Measurements from ENCODE around the gene PHYKPL.
A peak's percentile ranks its signal among the peaks of the same experiment; 100 is the strongest.

Gene PHYKPL

GRCh38 chr5:178182158-178182876, 50.3 kb downstream of the PHYKPL start:
- DNase-seq = no peak

DNA sequence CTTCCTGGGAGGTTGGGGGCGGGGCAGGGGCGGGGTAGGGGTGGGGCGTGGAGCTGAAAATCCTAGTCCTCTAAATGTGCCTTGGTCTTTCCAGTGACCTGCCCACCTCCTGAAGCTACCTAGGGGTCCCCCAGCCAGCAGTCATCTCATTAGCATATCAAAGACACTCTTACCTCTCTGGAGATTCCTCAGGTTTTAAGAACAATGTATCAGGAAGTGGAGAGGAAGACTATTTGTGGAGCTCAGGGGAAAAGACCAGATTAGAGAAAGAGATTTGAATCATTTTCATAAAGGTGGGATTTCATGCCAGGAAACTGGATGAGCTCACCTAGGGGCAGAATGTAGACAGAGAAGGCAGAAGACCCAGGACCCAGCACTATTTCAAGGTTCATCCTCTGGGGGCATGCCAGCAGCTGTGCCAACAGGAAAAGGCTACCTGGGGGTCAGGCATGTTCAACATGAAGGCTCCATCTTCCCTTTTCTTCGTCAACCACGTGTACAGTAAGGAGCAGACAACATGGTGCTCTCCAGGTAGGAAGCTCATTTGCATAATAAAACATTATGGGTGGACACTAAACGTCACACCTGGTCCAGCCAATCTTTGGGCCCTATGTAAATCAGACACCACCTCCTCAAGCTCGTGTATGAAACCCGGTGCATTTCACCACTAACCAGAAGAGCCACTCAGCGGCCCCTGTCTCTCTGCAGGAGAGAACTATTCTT, 52.3 kb downstream of the PHYKPL start:
- peak; percentile 51 for DNase-seq

DNA sequence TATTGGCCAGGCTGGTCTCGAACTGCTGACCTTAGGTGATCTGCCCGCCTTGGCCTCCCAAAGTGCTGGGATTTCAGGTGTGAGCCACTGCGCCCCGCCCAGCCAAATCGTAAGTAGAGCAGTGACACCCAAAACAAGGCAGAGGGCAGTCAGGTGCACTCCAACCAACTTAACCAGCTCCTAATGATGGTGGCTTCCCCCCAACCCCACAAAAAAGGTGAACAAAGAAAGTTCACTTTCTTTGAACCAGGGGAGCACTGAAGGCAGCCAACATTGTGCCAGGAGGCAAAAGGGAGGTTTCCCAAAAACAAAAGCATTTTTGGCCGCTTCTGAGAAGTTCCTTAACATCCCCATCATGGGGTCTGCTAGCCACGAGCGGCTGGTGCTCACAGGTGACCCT, 55.0 kb downstream of the PHYKPL start:
- no peak for DNase-seq

GRCh38 chr5:178176791-178177190, 55.8 kb downstream of the PHYKPL start:
- no peak for DNase-seq

- no peak for DNase-seq
Measured at GRCh38 chr5:178174456-178174855, 58.1 kb downstream of the PHYKPL start.

GRCh38 chr5:178170455-178170854, 62.1 kb downstream of the PHYKPL start:
- DNase-seq = no peak

DNA sequence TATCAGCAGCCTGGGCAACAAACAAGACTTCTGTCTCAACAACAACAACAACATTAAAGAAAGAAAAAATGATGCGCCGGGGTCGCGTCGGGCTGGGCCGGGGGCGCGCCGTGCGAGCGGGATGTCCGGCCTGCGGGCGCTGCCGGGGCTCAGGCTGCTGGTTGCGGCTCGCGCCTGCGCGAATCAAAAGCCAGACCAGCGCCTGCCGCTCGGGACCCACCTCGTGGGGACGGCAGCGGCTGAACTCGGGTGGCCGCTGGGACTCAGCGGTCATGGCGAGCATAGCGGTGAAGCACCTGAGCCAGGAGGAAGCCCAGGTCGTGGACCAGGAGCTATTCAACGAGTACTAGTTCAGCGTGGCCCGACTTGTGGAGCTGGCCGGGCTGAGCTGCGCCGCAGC, 67.0 kb downstream of the PHYKPL start:
- DNase-seq = no peak

GRCh38 chr5:178163772-178164735, 68.5 kb downstream of the PHYKPL start:
- peak; percentile 87 for DNase-seq

DNA sequence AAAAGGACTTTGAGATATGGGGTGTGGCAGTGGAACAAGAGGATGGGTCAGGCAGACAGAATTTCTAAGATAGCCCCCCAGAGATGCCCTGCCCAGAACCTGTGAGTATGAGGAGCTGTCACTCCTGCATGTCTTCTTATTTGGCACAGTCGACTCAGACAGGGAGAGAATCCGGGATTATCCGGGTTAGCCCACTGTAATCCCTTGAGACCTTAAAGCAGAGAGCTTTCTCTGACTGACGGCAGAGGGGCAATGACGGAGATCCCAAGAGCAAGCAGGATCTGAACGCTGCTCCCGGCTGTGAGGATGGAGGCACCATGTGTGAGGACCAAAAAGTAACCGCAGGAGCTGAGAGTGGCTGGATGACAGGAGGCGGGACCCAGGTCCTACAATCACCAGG, 70.1 kb downstream of the PHYKPL start:
- DNase-seq = no peak

- peak; percentile 42 for DNase-seq
Measured at GRCh38 chr5:178160176-178160575, 72.4 kb downstream of the PHYKPL start.

All from RPMI8226 (cell line).